Mesendoderm (in vitro differentiated cells): ENCODE data around the gene SHISA8.
A peak's percentile ranks its signal among the peaks of the same experiment; 100 is the strongest.

Experiments used
- DNase-seq: peaks from one replicate; pipeline ENCODE4 v3.0.0; 2013
- H2AK5ac ChIP-seq: 2 replicates; pipeline ENCODE4 v1.6.1; 2013; ENCODE audit warnings: low read length, inconsistent platforms
- H2BK120ac ChIP-seq: 2 replicates; pipeline ENCODE4 v1.6.1; 2013; ENCODE audit warnings: low read depth, mild to moderate bottlenecking, low read length, moderate library complexity, mixed read lengths
- H2BK15ac ChIP-seq: replicated peaks from 2 replicates; pipeline ENCODE4 v1.6.1; 2013; ENCODE audit warnings: low read depth, mild to moderate bottlenecking, moderate library complexity
- H2BK5ac ChIP-seq: 2 replicates; pipeline ENCODE4 v1.6.1; 2013; ENCODE audit warnings: low read length, inconsistent platforms
- H3K18ac ChIP-seq: 2 replicates; pipeline ENCODE4 v1.6.1; 2013; ENCODE audit warnings: mild to moderate bottlenecking, low read length, mixed read lengths
- H3K23ac ChIP-seq: one replicate; pipeline ENCODE4 v1.6.1; 2013; ENCODE audit warnings: low read length
- H3K27ac ChIP-seq: 2 replicates; pipeline ENCODE4 v1.5.1; 2013; ENCODE audit warnings: low read depth, mild to moderate bottlenecking, inconsistent platforms, low read length, moderate library complexity
- H3K27me3 ChIP-seq: 2 replicates; pipeline ENCODE4 v1.6.1; 2013; ENCODE audit warnings: low read length, control low read depth, mild to moderate bottlenecking, inconsistent platforms; ENCODE audit not compliant: insufficient read depth, poor library complexity
- H3K36me3 ChIP-seq: 2 replicates; pipeline ENCODE4 v1.6.1; 2013; ENCODE audit warnings: low read length, inconsistent platforms; ENCODE audit not compliant: control insufficient read depth, insufficient read depth
- H3K4ac ChIP-seq: one replicate; pipeline ENCODE4 v1.6.1; 2013; ENCODE audit warnings: low read depth, mild to moderate bottlenecking, low read length, moderate library complexity
- H3K4me1 ChIP-seq: 2 replicates; pipeline ENCODE4 v1.6.1; 2013; ENCODE audit warnings: low read depth, low read length, inconsistent platforms; ENCODE audit not compliant: control insufficient read depth
- H3K4me2 ChIP-seq: 2 replicates; pipeline ENCODE4 v1.6.1; 2013; ENCODE audit warnings: low read length
- H3K4me3 ChIP-seq: 2 replicates; pipeline ENCODE4 v1.5.1; 2013; ENCODE audit warnings: mild to moderate bottlenecking, low read length
- H3K56ac ChIP-seq: one replicate; pipeline ENCODE4 v1.6.1; 2013; ENCODE audit warnings: low read length
- H3K79me1 ChIP-seq: 2 replicates; pipeline ENCODE4 v1.6.1; 2013; ENCODE audit warnings: low read length, inconsistent platforms
- H3K79me2 ChIP-seq: 2 replicates; pipeline ENCODE4 v1.6.1; 2013; ENCODE audit warnings: mild to moderate bottlenecking, low read length; ENCODE audit not compliant: control insufficient read depth, insufficient read depth
- H3K9ac ChIP-seq: 2 replicates; pipeline ENCODE4 v1.6.1; 2013; ENCODE audit warnings: low read length, inconsistent platforms
- H4K5ac ChIP-seq: one replicate; pipeline ENCODE4 v1.6.1; 2013; ENCODE audit warnings: low read length
- H4K8ac ChIP-seq: one replicate; pipeline ENCODE4 v1.6.1; 2013; ENCODE audit warnings: low read depth, mild to moderate bottlenecking, control low read depth, low read length, moderate library complexity
- WGBS: extraction: QIAGEN DNeasy Blood & Tissue Kit; methylation state at CpG from one replicate; pipeline ENCODE4 v1.1.7; 2013; ENCODE audit warnings: low lambda C conversion rate, missing lambda C conversion rate; ENCODE audit not compliant: insufficient coverage; ENCODE audit errors: extremely low coverage; 5-methylcytosine and 5-hydroxymethylcytosine counted together

SHISA8 gene

DNA sequence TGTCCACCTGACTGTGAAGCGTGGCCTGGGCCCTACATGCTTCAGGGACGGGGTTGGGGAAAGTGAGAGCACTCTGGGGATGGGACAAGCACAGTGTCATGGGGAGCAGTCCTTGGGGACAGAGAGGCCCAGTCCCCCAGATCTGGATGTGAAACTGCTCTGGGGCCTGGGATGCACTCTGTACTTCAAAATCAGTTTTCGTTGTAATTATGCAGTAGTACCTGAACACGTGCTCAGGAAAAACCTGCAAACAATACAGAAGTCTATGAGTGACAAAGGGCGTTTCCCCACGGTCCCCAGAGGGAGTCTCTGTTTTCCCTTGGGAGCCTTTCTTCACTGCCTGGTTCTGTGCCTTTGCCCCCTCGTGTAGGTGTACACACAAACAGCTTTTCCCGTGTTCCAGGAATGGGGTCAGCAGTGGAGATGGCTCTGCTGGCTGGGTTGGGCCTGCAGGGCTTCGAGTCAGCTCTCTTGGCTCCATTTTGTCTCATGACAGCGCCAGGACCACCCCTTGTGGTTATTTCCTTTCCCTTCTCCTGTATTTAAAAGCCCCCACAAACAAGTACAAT is 16.9 kb upstream of the SHISA8 start:
- Histone ChIP-seq H3K4me3 (no peak overlapping the region), H4K8ac (no peak overlapping the region), H4K5ac (no peak overlapping the region), H3K27me3 (no peaks in the 10 kb centered on the region), H2BK5ac (no peak overlapping the region), H3K36me3 (no peaks in the 10 kb centered on the region), H3K9ac (no peak overlapping the region), H2BK15ac (no peak overlapping the region), H3K79me1 (no peaks in the 10 kb centered on the region), H2BK120ac (no peak overlapping the region), H3K23ac (no peak overlapping the region), H3K18ac (no peak overlapping the region), H3K4me1 (peaks cover 2% of the 10 kb centered on the region), H3K4me2 (no peak overlapping the region), H3K27ac (no peak overlapping the region), H3K4ac (no peak overlapping the region), H2AK5ac (no peak overlapping the region), H3K56ac (no peak overlapping the region), H3K79me2 (no peaks in the 10 kb centered on the region)
- no CpG with 5 or more reads among the region's 10 CpGs for WGBS
- no peak for DNase-seq

DNA sequence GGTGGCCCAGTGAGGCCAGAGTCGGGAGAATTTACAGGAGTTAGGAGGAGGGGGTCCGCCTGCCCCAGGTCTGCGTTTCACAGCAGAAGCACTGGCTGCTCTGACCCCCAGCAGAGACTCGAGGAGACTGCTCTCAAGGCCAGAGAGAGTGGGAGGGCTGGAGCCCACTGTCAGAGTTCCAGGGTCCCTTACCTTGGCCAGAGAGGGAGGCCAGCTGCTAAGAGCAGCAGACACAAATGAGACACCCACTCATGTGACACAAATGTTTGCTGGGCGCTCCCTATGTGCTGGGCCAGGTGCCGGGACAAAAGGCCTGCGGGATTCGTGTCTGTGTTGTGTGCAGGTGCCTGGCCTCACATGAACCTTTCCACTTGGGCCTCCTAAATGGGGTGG is 14.5 kb upstream of the SHISA8 start:
- Histone ChIP-seq H2BK15ac (no peak overlapping the region), H3K4me3 (no peak overlapping the region), H4K8ac (no peak overlapping the region), H2BK120ac (no peak overlapping the region), H2BK5ac (no peak overlapping the region), H3K4me1 (peaks cover 2% of the 10 kb centered on the region), H3K23ac (no peak overlapping the region), H3K4me2 (no peak overlapping the region), H3K79me2 (no peaks in the 10 kb centered on the region), H3K27me3 (peaks cover 8% of the 10 kb centered on the region), H3K4ac (no peak overlapping the region), H4K5ac (no peak overlapping the region), H3K27ac (no peak overlapping the region), H3K36me3 (no peaks in the 10 kb centered on the region), H3K56ac (no peak overlapping the region), H3K9ac (no peak overlapping the region), H3K18ac (no peak overlapping the region), H3K79me1 (no peaks in the 10 kb centered on the region), H2AK5ac (no peak overlapping the region)
- DNase-seq, result no peak
- WGBS, result no CpG with 5 or more reads among the region's 8 CpGs

DNA sequence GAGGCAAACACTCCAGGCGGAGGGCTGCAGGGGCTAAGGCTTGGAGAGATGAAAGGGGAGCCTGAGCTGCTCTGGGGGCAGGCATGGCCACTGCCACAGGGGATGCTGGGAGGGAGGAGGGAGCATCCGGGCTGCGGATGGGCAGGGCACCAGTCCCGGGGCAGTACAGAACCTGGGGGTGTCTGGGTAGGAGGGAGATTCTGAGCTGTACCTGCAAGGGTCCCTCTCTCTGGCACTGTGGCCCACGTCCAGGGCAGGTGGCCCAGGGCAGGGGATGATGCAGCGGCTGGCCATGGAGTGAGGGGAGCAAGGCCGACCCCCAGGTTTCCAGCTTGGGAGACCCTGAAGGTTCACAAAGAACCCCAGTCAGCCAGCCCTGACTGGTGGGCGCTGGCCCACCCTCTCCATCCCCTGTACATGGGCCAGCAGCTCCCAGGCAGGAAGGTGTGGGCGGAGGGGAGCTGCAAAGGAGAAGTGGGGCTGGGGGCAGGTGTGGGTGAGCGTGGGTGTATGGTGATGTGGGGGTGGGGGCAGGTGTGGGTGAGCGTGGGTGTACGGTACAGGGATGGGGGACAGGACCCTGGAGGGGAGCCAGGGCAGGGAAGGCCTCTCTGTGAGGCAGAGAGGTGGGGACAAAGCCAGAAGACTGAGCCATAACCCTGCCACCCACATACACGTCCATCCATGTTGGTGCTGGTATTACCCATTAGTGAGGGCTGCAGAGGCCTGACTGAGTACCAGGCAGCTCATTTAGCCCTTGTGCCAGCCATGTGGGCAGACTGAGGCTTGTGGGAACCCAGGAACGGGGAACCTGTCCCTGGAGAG is 13.9 kb upstream of the SHISA8 start:
- H3K23ac ChIP-seq, result no peak overlapping the region
- no peak overlapping the region for H2BK120ac ChIP-seq
- no peak overlapping the region for H3K4ac ChIP-seq
- no peaks in the 10 kb centered on the region for H3K79me1 ChIP-seq
- H3K4me1 ChIP-seq, result peaks cover 2% of the 10 kb centered on the region
- H4K5ac ChIP-seq, result no peak overlapping the region
- no peak overlapping the region for H3K4me3 ChIP-seq
- WGBS, result no CpG with 5 or more reads among the region's 14 CpGs
- DNase-seq, result no peak
- no peak overlapping the region for H2AK5ac ChIP-seq
- H3K4me2 ChIP-seq, result no peak overlapping the region
- H4K8ac ChIP-seq, result no peak overlapping the region
- H3K36me3 ChIP-seq, result no peaks in the 10 kb centered on the region
- H3K79me2 ChIP-seq, result no peaks in the 10 kb centered on the region
- no peak overlapping the region for H2BK5ac ChIP-seq
- H2BK15ac ChIP-seq, result no peak overlapping the region
- H3K9ac ChIP-seq, result no peak overlapping the region
- H3K27me3 ChIP-seq, result peaks cover 8% of the 10 kb centered on the region
- H3K18ac ChIP-seq, result no peak overlapping the region
- no peak overlapping the region for H3K56ac ChIP-seq
- no peak overlapping the region for H3K27ac ChIP-seq

DNA sequence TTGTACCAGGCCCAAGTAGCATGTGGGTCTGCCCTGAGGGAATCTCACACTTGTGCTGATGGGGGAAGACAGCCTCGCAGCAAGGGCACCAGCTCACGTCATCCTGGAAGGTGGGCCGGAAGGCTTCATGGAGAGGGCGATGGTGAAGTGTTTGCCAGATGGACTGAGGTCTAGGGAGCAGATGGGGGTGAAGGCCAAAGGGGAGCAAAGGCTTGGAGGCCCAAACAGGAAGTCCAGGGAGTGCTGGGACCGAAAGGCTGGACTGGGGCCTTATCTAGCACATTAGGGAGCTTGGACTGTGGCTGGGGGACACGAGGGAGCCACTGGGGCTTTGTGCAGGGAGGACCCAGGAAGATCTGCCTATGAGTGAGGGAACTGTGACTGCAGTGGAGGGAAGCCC is 12.9 kb upstream of the SHISA8 start:
- no peak overlapping the region for H4K5ac ChIP-seq
- no peaks in the 10 kb centered on the region for H3K79me2 ChIP-seq
- no peak overlapping the region for H3K9ac ChIP-seq
- H3K18ac ChIP-seq, result no peak overlapping the region
- no peak overlapping the region for H3K4ac ChIP-seq
- no peak overlapping the region for H3K4me3 ChIP-seq
- H4K8ac ChIP-seq, result no peak overlapping the region
- no peak overlapping the region for H2BK120ac ChIP-seq
- no peak overlapping the region for H3K56ac ChIP-seq
- H3K4me2 ChIP-seq, result no peak overlapping the region
- H3K27me3 ChIP-seq, result peaks cover 8% of the 10 kb centered on the region
- WGBS, result no CpG with 5 or more reads among the region's 6 CpGs
- no peak overlapping the region for H2BK15ac ChIP-seq
- DNase-seq, result no peak
- H2AK5ac ChIP-seq, result no peak overlapping the region
- H2BK5ac ChIP-seq, result no peak overlapping the region
- H3K23ac ChIP-seq, result no peak overlapping the region
- H3K27ac ChIP-seq, result no peak overlapping the region
- no peaks in the 10 kb centered on the region for H3K36me3 ChIP-seq
- H3K4me1 ChIP-seq, result peaks cover 2% of the 10 kb centered on the region
- H3K79me1 ChIP-seq, result no peaks in the 10 kb centered on the region

DNA sequence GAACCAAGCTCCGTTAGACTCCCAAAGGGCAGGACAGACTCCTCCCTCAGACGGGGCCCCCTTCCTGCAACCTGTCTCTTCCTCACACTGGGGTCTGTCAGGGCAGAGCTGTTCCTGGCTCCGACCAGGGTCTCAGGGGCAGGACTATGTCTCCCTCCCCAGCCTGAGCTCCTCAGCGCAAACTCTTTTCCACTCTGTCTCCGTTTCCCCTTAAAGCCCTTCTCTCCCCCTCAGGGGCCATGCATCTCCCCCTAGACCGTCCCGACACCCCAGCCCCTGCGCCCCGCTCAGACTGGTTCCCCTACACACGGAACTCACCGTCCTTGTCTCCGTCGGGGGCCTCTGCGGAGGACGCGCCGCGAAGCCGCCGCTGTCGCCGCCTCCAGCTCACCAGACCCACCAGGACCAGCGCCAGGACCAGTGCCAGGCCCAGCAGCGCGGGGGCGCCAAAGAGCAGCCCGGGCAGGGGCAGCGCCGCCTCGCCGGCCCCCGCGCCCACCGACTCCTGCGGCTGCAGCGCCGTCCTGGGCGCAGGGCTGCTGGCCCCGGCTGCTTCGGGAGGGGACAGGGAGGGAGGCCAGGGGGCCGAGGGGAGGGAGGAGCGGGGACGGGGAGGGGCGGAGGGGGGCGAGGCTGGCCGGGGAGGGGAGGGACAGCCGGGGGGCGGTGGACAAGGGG is 11.0 kb upstream of the SHISA8 start:
- Histone ChIP-seq H2BK15ac (no peak overlapping the region), H3K79me1 (no peaks in the 10 kb centered on the region), H4K8ac (no peak overlapping the region), H3K23ac (no peak overlapping the region), H3K27ac (no peak overlapping the region), H2BK5ac (no peak overlapping the region), H3K27me3 (peaks cover 8% of the 10 kb centered on the region), H3K18ac (no peak overlapping the region), H3K36me3 (no peaks in the 10 kb centered on the region), H3K4me1 (peaks cover 2% of the 10 kb centered on the region), H3K4ac (no peak overlapping the region), H3K4me3 (no peak overlapping the region), H2AK5ac (no peak overlapping the region), H3K9ac (peak overlapping the region; percentile 64), H2BK120ac (no peak overlapping the region), H4K5ac (no peak overlapping the region), H3K79me2 (no peaks in the 10 kb centered on the region), H3K56ac (peak overlapping the region; percentile 80), H3K4me2 (peak overlapping the region; percentile 52)
- peak; percentile 80 for DNase-seq
- WGBS, result no CpG with 5 or more reads among the region's 48 CpGs
